Thoracic aorta (tissue), 2 donors: Measurements from ENCODE around the gene C11orf97. TPM values are rescaled to one million over a fixed set of nuclear protein-coding genes. Genes with fewer than 3 reads are reported as not detected.

Experiments used
- ATAC-seq: fragments of 150-250 bp; one replicate; pipeline ENCODE4 v1.8.0; 2017; ENCODE audit warnings: low read depth; ENCODE audit not compliant: insufficient number of reproducible peaks, low FRiP score
- DNase-seq: peaks from one replicate; pipeline ENCODE4 v3.0.0-alpha.2; 2020; ENCODE audit warnings: low spot score
- H3K27ac ChIP-seq, 2 donors: fragments of 200-600 bp; sonication (generic); 1 replicate in 1 of 2; 2 replicates in 1 of 2; pipeline ENCODE4 v1.5.1; 2016; ENCODE audit warnings: mild to moderate bottlenecking in 2 of 2, moderate library complexity in 2 of 2
- H3K27me3 ChIP-seq: fragments of 200-600 bp; sonication (generic); replicated peaks from 2 replicates; pipeline ENCODE4 v1.6.0; 2016; ENCODE audit warnings: mild to moderate bottlenecking; ENCODE audit not compliant: insufficient read depth
- H3K36me3 ChIP-seq: fragments of 200-600 bp; sonication (generic); one replicate; pipeline ENCODE4 v1.5.1; 2016
- H3K4me1 ChIP-seq, 2 donors: fragments of 200-600 bp; sonication (generic); 1 replicate in 1 of 2; 2 replicates in 1 of 2; pipeline versions ENCODE4 v1.5.1 to v1.6.0; 2016; ENCODE audit warnings: low read depth in 2 of 2, mild to moderate bottlenecking in 1 of 2; ENCODE audit not compliant: control insufficient read depth in 1 of 2
- H3K4me3 ChIP-seq: fragments of 200-600 bp; sonication (generic); 2 replicates; pipeline ENCODE4 v1.5.1; 2016; ENCODE audit warnings: mild to moderate bottlenecking
- H3K9me3 ChIP-seq: fragments of 200-600 bp; sonication (generic); 2 replicates; pipeline ENCODE4 v1.5.1; 2016
- total RNA-seq, 2 donors: library from RNA; depleted of rRNA; stranded (reverse); fragments of >200 nt; gene quantifications; one replicate each; pipeline versions ENCODE4 v1.1.0 to v1.2.3, GENCODE V29; 2016
- TF ChIP-seq, protein P1 (sequence below): fragments of 200-600 bp; sonication (generic); IDR thresholded peaks from one replicate; pipeline ENCODE4 v1.5.1; 2019; ENCODE audit warnings: antibody characterized with exemption

Gene C11orf97
- total RNA-seq, 2 donors from 2014 or later = not detected

DNA sequence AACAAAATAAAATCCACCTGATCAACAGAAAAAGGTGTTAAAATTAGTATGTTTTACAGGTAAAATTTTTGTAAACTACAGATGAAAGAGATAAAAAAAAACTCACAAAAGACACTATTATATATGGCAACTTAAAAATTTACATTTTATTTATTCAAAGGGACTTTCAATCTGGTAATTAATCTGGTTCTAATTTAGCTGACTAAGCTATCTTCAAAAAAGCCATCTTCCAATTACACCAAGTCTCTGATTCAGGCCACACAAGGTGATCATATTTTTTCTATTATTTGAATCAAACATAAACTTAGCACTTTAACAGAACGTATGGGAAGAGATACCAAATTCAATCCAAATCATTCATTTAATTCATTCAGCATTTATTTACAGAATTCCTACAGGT lies 26.2 kb upstream of the C11orf97 start:
- DNase-seq = no peak
- H3K36me3 ChIP-seq = peaks cover 12% of the 10 kb centered on the region

DNA sequence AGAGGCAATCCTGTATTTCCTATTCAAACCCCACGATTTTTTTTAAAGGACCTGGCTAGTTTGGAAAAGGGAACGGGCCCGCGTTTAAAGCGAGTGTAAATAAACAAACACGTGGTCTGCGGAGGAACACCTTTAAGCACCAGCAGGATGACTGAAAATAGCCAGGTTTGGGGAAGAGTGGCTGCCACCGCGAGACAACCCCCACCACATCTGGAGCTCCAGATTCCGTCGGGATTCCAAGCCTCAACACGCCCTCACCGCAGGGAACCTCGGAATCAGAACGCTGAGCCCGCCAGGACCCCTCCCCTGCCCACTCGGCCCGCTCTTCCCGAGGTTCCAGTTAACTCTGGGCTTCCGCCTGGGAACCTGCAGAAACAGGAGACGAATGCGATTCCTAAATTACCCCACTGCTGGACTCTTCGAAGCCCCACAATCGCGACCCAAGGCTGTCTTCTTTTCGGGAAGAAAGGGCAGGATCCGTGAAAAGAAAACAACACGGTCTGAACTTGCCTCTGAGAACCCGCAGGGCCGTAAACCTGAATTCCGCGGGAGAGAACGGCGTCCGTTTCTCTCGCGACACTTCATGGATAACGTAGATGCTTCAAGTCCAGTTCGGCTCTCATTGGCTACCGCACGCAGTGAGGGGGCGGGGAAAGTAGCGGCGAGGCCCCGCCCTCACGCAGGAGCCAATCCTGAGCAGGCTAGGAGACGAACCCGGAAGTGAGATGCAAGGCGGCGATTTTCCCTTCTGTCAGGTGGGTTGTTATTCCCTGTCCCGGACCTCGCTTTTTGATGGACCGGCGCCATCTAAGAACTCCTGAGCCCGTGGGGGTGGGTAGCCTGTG lies 18.8 kb upstream of the C11orf97 start, which contains the start of the genes ANKRD49 and MRE11:
TSS of gene ANKRD49 (plus strand) at position 704 of the 845 bp plus-strand sequence. CDS start 2,710 bp downstream, outside the sequence.
TSS of gene MRE11 (minus strand) at position 564 of the 845 bp plus-strand sequence. CDS start 1,043 bp downstream, outside the sequence.
- Histone ChIP-seq H3K4me1 (peaks cover 13 to 33% of the 10 kb centered on the region in 2 donors), H3K9me3 (no peaks in the 10 kb centered on the region), H3K27me3 (no peaks in the 10 kb centered on the region), H3K36me3 (peaks cover 14% of the 10 kb centered on the region), H3K27ac (peak within 1 kb of the TSS; percentile 78 to 82), H3K4me3 (peak within 1 kb of the TSS; percentile 97)
- TF ChIP-seq, protein P1, sequence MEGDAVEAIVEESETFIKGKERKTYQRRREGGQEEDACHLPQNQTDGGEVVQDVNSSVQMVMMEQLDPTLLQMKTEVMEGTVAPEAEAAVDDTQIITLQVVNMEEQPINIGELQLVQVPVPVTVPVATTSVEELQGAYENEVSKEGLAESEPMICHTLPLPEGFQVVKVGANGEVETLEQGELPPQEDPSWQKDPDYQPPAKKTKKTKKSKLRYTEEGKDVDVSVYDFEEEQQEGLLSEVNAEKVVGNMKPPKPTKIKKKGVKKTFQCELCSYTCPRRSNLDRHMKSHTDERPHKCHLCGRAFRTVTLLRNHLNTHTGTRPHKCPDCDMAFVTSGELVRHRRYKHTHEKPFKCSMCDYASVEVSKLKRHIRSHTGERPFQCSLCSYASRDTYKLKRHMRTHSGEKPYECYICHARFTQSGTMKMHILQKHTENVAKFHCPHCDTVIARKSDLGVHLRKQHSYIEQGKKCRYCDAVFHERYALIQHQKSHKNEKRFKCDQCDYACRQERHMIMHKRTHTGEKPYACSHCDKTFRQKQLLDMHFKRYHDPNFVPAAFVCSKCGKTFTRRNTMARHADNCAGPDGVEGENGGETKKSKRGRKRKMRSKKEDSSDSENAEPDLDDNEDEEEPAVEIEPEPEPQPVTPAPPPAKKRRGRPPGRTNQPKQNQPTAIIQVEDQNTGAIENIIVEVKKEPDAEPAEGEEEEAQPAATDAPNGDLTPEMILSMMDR = no peak
- ATAC-seq (peak; percentile 99), DNase-seq (peak; percentile 91)

More for the DNA sequence above, 26.2 kb upstream of the C11orf97 start:
- ATAC-seq = no peak
- no peaks in the 10 kb centered on the region for H3K4me1 ChIP-seq
- H3K9me3 ChIP-seq = no peaks in the 10 kb centered on the region
- no peaks in the 10 kb centered on the region for H3K27me3 ChIP-seq
- no peak overlapping the region for H3K27ac ChIP-seq
- H3K4me3 ChIP-seq = no peak overlapping the region
- TF ChIP-seq, protein P1 = no peak

DNA sequence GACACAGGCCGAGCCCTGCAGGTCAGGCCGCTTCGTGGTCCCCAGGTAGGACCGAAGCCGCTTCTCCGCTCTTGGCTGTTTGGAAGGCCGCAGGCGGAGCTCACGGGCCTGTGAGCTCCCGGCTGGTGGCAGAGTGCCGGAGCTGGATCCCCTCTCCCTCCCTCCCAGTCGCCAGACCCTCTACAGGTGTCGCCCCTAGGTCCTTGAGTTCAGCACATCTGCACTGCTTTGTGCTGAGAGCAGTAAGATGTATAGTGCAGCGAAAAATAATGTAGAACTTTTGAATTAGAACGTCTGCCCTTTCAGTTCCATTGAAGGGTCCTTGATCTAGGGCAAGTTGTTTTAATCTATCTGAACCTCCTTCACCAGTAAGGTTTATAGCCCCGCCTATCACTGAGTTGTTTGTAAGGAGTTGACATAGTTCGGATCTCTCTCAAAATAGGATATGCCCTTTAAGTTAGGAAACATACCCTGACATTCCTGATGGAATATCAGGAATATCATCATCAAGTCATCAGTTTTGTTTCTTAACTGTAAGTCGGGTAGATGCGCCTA lies 18.1 kb upstream of the C11orf97 start:
- peak; percentile 36 for ATAC-seq
- Histone ChIP-seq H3K4me3 (peak overlapping the region; percentile 97), H3K27ac (peak overlapping the region; percentile 78 to 82), H3K9me3 (no peaks in the 10 kb centered on the region), H3K4me1 (peaks cover 13 to 33% of the 10 kb centered on the region in 2 donors), H3K27me3 (no peaks in the 10 kb centered on the region), H3K36me3 (peaks cover 10% of the 10 kb centered on the region)
- TF ChIP-seq, protein P1 = no peak
- no peak for DNase-seq

DNA sequence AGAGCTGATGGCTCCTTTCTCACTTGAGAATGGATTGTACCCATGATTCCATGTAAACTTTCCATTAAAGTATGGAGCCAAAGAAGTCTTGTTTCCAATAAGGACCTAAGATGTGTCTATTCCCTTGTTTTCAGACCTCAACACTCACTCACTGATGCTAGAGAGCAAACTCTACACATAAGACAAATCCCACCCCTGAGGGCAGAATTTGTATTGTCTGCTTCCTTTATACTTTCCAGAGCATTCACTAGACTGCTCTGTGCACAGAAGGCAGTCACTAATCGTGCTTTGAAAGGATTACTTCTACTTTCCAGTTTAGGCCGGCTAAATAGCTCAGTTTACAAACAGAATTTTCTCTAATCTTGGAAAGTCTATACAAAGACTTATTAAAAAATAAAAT lies 12.1 kb upstream of the C11orf97 start:
- Histone ChIP-seq H3K27ac (no peak overlapping the region), H3K9me3 (no peaks in the 10 kb centered on the region), H3K27me3 (no peaks in the 10 kb centered on the region), H3K4me3 (no peak overlapping the region), H3K36me3 (peaks cover 10% of the 10 kb centered on the region), H3K4me1 (peaks cover 0 to 9% of the 10 kb centered on the region in 2 donors)
- ATAC-seq (no peak), DNase-seq (no peak)
- TF ChIP-seq, protein P1 = no peak

DNA sequence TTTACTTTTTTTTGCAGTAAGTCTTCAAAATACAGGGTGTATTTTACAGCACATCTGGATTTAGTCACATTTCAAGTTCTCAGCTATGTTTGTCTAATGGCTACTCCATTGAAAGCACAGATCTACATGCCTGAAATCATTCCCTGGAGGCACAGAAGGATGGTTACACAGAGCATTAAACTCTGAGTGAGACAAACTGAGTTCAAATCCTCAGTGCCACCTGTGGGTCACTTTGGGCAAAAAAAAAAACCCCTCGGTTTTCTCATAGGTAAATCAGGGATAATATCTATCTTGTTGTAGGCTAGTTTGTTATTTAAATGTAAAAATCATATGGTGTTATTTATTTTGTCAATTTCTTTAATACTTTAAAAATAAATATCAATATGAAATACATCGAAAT lies 10.7 kb upstream of the C11orf97 start:
- Histone ChIP-seq H3K9me3 (no peaks in the 10 kb centered on the region), H3K4me3 (no peak overlapping the region), H3K27ac (no peak overlapping the region), H3K36me3 (peaks cover 10% of the 10 kb centered on the region), H3K4me1 (no peaks in the 10 kb centered on the region), H3K27me3 (no peaks in the 10 kb centered on the region)
- ATAC-seq (no peak), DNase-seq (no peak)
- TF ChIP-seq, protein P1 = no peak
